D721Med (cell line): ENCODE measurements around the gene IGF1R.

Experiments used
- DNase-seq: peaks from one replicate; pipeline ENCODE4 v3.0.0; 2011; ENCODE audit warnings: low spot score; ENCODE audit not compliant: insufficient read length
- FAIRE-seq: peaks from 2 replicates; lab custom pipeline; 2011; peaks lifted over from hg19 to GRCh38; lab: Jason Lieb, UNC
- CTCF ChIP-seq: IDR thresholded peaks from 2 replicates; pipeline ENCODE4 v1.5.1; 2012; ENCODE audit warnings: mild to moderate bottlenecking, control low read depth; ENCODE audit not compliant: insufficient read depth; ENCODE audit errors: missing control alignments

The IGF1R gene

DNA sequence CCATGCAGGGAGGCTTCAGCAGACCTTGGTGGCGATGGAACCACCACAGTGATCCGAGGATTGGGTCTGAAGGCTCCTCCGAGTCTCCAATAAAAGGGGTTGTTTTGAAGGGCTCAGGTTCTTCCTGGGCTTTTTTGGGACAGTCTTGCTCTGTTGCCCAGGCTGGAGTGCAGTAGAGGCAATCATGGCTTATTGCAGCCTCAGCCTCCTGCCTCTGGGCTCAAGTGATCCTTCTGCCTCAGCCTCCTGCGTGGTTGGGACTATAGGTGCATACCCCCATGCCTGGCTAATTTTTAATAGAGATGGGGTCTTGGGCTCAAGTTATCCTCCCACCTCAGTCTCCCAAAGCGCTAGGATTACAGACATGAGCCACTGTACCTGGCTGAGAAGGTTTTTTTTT is 84.8 kb downstream of the IGF1R start:
- DNase-seq (no peak), FAIRE-seq (no peak)
- TF ChIP-seq CTCF = no peak

DNA sequence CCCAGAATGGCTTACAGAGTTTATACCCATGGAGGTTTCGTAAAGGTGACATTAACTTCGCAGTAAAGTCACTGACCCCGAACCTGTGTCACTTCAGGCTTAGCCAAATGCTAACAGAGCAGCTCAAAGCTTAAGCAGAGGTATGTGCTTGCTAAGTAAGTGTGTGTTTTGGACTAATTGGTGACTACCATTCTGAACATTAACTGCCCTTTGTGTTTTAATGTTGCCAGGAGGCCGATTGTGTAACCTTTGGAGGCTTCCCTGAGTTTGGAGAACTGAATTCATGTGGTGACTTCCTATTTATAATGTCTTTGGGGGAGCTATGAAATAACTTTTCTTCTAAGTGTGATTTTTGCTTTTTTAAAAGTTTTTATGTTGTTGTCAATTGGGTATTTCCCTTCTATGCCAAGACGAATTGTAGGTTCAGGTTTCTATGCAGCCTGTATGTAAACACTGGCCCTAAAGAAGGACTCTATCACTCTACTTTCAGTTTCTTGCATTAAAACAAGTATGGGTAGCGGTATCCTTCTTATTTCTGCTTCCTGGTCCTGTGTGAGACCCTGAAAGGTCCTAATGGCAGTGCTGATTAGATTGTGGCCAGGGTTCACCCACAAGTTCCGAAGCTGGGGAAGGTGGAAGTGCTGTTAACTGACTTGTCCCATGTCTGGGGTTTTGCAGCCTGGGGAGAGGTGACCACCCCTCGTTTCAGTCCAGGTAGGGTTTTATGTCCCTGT is 86.3 kb downstream of the IGF1R start:
- FAIRE-seq (no peak), DNase-seq (no peak)
- TF ChIP-seq CTCF = no peak

DNA sequence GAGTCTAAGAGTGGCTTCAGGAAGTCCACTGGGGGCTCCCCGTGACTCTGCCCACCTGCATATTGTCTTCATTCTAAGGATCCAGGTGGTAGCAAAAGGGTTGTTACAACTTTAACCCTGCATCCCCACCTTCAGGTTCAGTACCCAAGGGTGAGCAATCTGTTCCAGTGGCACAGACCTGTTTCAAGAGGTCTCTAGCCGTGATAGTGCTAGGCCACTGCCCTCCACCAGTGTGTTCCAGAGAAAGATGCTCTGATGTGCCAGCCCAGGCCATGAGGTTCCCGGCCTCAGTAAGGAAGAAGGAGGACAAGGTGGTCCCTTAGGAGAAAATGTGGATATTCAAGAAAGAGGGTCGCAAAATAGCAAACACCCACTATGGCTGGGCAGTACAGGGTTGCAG is 87.0 kb downstream of the IGF1R start:
- TF ChIP-seq CTCF = no peak
- FAIRE-seq = no peak
- no peak for DNase-seq

- no peak for FAIRE-seq
- no peak for TF ChIP-seq CTCF
- no peak for DNase-seq
These were observed 87.7 kb downstream of the IGF1R start for GRCh38 chr15:98735895-98736617.

DNA sequence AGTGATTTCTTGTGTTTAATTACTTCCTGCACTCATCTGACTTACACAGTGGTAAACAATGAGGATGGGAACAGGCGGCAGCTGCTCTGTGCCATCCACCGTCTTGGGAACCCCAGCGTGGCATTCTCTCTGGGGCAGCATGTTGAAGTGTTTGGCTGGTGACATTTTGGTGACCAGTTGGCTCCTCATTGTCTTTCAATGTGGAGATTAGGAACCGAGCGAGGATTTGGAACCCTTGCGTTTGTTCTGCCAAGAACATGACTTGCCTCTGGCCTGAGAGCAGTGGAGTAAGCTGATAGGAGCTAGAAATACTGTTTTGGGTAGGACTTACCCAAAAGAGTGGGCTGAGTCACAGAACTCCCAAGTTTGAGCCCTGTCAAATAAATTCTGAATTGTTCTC is 88.8 kb downstream of the IGF1R start:
- FAIRE-seq (no peak), DNase-seq (no peak)
- TF ChIP-seq CTCF = no peak

DNA sequence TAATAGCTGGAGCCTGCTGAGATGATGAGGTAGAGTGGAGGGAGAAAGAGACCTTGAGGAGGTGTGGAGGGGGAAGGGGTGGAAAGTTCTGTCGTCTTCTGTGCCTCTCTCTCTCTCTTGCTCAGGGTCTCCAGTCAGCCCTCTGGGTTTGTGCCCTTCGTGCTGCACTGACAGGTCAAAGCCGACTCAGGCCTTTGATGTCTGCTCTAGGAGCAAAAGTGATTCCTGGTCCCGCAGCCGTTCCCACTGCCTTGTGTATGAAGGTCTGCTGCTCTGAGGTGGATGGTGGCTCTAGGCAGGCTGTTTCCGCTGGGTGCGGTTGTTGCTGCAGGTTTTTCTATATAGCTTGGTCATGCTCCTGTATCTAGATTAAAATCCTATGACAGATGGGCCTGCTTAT is 89.4 kb downstream of the IGF1R start:
- TF ChIP-seq CTCF = no peak
- FAIRE-seq = no peak
- no peak for DNase-seq
